C4-2B (cell line): ENCODE measurements around the gene GPD1.
"Not testable (repeated sequence)": the region's sequence is repeated elsewhere in the genome, so short reads cannot be mapped to it uniquely, and the experiment has no call there.

Source experiments
- H3K27ac ChIP-seq: fragments of 450-650 bp; 2 replicates; pipeline ENCODE4 v1.5.1; 2017
- CTCF ChIP-seq: fragments of 450-650 bp; conservative IDR thresholded peaks from 2 replicates; pipeline ENCODE4 v1.5.1; 2017; ENCODE audit warnings: mild to moderate bottlenecking
- ZFX ChIP-seq: fragments of 450-650 bp; IDR thresholded peaks from 2 replicates; pipeline ENCODE4 v1.6.1; 2017

The GPD1 gene

GRCh38 chr12:50132505-50133135, 28.8 kb downstream of the GPD1 start:
- TF ChIP-seq CTCF, result peak; percentile 67
- no peak for TF ChIP-seq ZFX
- no peak overlapping the region for H3K27ac ChIP-seq

GRCh38 chr12:50142993-50143392, 39.2 kb downstream of the GPD1 start:
- TF ChIP-seq CTCF (no peak), ZFX (no peak; the same call in 1 of the 2 replicates)
- no peak overlapping the region for H3K27ac ChIP-seq

- no peak overlapping the region for H3K27ac ChIP-seq
- TF ChIP-seq CTCF (no peak), ZFX (no peak)
Measured at GRCh38 chr12:50145439-50145838, 41.6 kb downstream of the GPD1 start.

- TF ChIP-seq ZFX (no peak), CTCF (no peak)
- H3K27ac ChIP-seq, result no peak overlapping the region
Measured at GRCh38 chr12:50147281-50147680, 43.5 kb downstream of the GPD1 start.

GRCh38 chr12:50148011-50148410, 44.2 kb downstream of the GPD1 start:
- not testable (repeated sequence) for H3K27ac ChIP-seq

GRCh38 chr12:50149311-50149710, 45.5 kb downstream of the GPD1 start:
- H3K27ac ChIP-seq, result no peak overlapping the region
- TF ChIP-seq CTCF (no peak), ZFX (no peak)

GRCh38 chr12:50151047-50151687, 47.4 kb downstream of the GPD1 start:
- H3K27ac ChIP-seq, result no peak overlapping the region
- TF ChIP-seq CTCF, result no peak
- no peak for TF ChIP-seq ZFX

- not testable (repeated sequence) for H3K27ac ChIP-seq
Measured at GRCh38 chr12:50154947-50155346, 51.1 kb downstream of the GPD1 start.
